ENCODE results near the gene DOK4.

Gene DOK4

DNA sequence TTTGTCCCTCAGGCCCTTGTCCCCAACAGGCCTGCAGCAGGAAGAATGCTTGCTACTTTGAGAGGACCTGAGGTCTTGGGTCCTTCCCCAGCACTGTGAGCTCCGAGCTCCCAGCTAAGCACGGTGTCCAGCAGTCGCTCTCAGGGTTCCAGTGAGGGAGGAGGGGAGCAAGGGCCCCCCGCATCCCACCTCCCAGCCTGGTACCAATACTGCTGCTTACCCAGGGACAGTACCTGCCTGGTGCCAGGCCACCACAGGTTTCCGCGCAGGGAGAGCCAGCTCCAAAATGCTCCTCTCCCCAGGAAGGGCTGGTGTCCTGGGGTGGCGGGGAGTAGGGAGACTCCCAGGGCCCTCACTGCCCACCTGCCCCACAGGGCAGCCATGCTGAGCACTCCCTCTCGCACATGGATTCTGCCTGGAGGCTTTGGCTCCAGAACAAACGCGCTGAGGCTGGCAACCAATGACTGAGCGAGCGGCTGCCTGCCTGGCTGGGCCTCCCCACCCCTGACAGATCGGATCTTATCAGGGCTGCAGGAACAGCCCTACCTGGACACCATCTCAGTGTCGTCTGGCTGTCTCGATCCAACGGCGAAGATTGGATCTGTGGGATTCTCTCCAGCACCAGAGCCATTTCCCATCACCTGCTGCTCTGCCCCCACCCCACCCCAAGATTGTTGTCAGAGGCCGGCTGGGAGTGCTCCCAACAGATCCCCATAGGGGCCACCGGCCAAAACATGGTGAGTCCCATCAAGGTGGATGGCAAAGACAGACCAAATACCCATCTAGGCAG is 2.4 kb downstream of the DOK4 start:
- in situ Hi-C loops (cut with HindIII; ENCODE audit: low sequenced_read_pairs): no loop called here
- TF ChIP-seq, protein P1, sequence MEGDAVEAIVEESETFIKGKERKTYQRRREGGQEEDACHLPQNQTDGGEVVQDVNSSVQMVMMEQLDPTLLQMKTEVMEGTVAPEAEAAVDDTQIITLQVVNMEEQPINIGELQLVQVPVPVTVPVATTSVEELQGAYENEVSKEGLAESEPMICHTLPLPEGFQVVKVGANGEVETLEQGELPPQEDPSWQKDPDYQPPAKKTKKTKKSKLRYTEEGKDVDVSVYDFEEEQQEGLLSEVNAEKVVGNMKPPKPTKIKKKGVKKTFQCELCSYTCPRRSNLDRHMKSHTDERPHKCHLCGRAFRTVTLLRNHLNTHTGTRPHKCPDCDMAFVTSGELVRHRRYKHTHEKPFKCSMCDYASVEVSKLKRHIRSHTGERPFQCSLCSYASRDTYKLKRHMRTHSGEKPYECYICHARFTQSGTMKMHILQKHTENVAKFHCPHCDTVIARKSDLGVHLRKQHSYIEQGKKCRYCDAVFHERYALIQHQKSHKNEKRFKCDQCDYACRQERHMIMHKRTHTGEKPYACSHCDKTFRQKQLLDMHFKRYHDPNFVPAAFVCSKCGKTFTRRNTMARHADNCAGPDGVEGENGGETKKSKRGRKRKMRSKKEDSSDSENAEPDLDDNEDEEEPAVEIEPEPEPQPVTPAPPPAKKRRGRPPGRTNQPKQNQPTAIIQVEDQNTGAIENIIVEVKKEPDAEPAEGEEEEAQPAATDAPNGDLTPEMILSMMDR (IDR thresholded peaks at IDR 0.05; ENCODE audit: low read depth, low read length, missing control alignments): no peak
- no peak overlapping the region for H3K4me3 ChIP-seq (ENCODE audit: low read depth, low read length)
- DNase-seq (ENCODE audit: low read depth): no peak

DNA sequence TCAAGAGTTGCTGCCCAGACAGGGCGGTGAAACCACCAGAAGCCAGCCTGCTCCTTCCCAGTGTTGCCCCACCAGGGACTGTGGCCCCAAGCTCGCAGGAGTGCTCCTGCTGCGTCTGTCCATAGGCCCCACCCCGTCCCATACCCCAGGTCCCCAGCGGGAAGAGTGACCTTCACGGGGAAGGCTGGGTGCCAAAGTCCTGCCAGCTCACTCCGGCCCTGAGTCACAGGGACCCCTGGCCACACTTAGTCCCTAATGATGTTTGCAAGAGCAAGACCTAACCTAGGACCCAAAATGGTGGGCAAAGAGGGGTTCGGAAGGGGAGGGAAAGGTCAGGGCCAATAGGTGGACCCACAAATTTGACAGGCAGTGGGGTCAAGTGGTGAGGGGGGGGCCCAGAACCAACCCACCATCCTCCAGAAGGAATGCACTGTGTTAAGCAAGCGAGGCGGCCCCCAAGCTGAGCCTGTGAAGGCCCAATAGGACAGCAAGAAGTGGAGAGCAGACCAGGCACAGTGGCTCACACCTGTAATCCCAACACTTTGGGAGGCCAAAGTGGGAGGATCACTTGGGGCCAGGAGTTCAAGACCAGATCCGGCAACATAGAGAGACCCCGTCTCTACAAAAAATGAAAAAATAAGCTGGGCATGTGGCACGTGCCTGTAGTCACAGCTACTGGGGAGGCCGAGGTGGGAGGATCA is 3.3 kb downstream of the DOK4 start:
- in situ Hi-C loops (cut with HindIII; ENCODE audit: low sequenced_read_pairs): no loop called here
- TF ChIP-seq, protein P1 (IDR thresholded peaks at IDR 0.05; ENCODE audit: low read depth, low read length, missing control alignments): no peak
- DNase-seq (ENCODE audit: low read depth): no peak
- no peak overlapping the region for H3K4me3 ChIP-seq (ENCODE audit: low read depth, low read length)

DNA sequence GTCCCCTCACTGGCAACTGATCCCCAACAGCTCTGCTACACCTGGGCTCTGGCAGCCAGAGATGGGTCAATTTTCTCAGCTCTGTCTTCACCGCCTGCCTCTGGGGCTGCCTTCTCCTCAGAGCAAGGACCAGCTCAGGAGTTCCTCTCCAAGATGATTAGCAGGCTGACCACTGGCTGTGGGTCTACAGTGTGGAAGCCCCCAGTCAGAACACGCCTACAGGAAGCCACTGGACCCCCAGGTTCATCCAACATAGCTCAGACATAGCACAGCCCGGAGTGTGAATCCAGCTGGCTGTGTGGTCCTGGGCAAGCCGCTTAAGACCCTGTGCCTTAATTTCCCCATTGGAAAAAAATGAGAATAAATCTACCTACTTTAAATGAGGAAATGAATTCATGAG is 4.9 kb downstream of the DOK4 start:
- DNase-seq (ENCODE audit: low read depth): no peak
- H3K4me3 ChIP-seq (ENCODE audit: low read depth, low read length): no peak overlapping the region
- TF ChIP-seq, protein P1 (IDR thresholded peaks at IDR 0.05; ENCODE audit: low read depth, low read length, missing control alignments): no peak
- in situ Hi-C loops (cut with HindIII; ENCODE audit: low sequenced_read_pairs): no loop called here

DNA sequence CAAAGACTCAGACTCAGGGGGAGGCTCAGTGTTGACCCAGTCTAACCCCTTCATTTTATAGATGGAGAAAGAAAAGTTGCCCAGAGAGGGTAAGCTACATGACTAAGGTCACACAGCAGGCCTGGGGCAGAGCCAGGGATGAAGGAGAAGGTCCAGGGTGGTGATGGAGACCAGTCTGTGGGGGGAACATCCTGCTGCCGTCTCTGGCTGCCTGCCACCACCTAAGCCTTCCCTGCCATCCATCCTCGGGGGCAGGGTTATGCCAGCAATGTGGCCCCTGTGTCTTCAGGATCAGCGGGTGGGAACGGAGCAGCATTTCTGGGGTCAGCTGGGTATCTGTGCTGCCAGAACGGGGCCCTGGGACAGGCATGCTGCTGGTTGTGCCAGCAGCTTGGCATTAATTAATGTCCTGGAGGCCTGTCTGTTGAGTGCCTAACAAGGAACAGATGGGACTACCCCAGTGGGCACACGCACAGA is 5.5 kb downstream of the DOK4 start:
- in situ Hi-C loops (cut with HindIII; ENCODE audit: low sequenced_read_pairs): no loop called here
- DNase-seq (ENCODE audit: low read depth): no peak
- H3K4me3 ChIP-seq (ENCODE audit: low read depth, low read length): no peak overlapping the region
- TF ChIP-seq, protein P1 (IDR thresholded peaks at IDR 0.05; ENCODE audit: low read depth, low read length, missing control alignments): no peak

DNA sequence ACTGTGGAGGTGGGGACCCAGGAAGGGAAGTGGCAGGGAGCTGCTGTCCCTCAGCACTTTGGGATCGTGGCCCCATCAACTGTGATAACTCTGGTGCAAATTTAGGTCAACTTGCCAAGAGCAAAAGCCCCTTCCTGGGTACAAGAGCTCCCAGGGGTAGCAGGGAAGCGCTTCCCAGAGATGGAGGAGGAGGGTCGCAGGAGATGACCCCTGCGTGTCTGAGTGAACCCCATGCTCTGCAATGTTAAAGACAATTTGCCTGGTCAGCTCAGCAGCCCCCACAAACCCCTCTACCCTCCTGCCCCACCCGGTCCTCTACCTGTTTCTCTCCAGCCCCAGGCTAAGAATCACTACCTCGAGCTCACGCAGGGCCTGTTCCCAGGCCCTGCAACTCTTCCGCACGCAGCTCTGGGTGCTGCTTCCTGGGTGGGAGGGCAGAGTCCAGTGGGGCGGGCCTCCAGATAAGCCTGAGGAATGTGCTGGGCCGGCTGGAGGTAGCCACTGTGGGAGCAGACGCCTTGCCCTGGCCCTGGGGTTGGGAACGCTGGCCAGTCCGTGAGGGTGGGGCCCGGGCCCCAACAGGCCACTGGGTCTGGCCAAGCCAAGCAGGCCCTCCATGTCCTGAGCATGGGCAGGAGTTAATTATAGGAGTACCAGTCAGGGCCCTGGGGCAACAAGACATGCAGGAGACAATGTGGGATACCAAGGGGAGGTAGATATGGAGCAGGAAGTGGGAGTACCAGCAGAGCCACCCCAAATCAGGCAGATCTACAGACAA is 6.1 kb downstream of the DOK4 start:
- peak overlapping the region; percentile 46 for H3K4me3 ChIP-seq (ENCODE audit: low read depth, low read length)
- TF ChIP-seq, protein P1 (IDR thresholded peaks at IDR 0.05; ENCODE audit: low read depth, low read length, missing control alignments): no peak
- in situ Hi-C loops (cut with HindIII; ENCODE audit: low sequenced_read_pairs): no loop called here
- DNase-seq (ENCODE audit: low read depth): no peak
